H7 (cell line): Measurements from ENCODE around the gene MBD6. TPM values are rescaled to one million over a fixed set of nuclear protein-coding genes. Genes with fewer than 3 reads are reported as not detected.
A peak's percentile ranks its signal among the peaks of the same experiment; 100 is the strongest.

Experiments used
- DNase-seq: peaks from one replicate; pipeline ENCODE4 v3.0.0; 2012
- H3K27me3 ChIP-seq: 2 replicates; pipeline ENCODE4 v1.6.0; 2011; ENCODE audit warnings: mild to moderate bottlenecking, low read length; ENCODE audit not compliant: control insufficient read depth, insufficient read depth
- H3K36me3 ChIP-seq: replicated peaks from 2 replicates; pipeline ENCODE4 v1.5.1; 2011; ENCODE audit warnings: low read length; ENCODE audit not compliant: control insufficient read depth, insufficient read depth
- H3K4me3 ChIP-seq: 2 replicates; pipeline ENCODE4 v1.5.1; 2011; ENCODE audit warnings: low read depth, mild to moderate bottlenecking, control low read depth, low read length, moderate library complexity; ENCODE audit not compliant: insufficient read depth
- total RNA-seq: library from RNA; depleted of rRNA; stranded (reverse); fragments of >200 nt; shearing (Covaris generic); gene quantifications from 2 replicates; pipeline ENCODE4 v1.2.3, GENCODE V29; 2014

MBD6 gene
- total RNA-seq, 1 experiment from 2014 or later: 3.8 TPM

- Histone ChIP-seq H3K36me3 (peaks cover 22% of the 10 kb centered on the region), H3K4me3 (no peak overlapping the region), H3K27me3 (no peaks in the 10 kb centered on the region)
- DNase-seq: no peak
Measured at GRCh38 chr12:57526477-57527126, 4.0 kb downstream of the MBD6 start.

DNA sequence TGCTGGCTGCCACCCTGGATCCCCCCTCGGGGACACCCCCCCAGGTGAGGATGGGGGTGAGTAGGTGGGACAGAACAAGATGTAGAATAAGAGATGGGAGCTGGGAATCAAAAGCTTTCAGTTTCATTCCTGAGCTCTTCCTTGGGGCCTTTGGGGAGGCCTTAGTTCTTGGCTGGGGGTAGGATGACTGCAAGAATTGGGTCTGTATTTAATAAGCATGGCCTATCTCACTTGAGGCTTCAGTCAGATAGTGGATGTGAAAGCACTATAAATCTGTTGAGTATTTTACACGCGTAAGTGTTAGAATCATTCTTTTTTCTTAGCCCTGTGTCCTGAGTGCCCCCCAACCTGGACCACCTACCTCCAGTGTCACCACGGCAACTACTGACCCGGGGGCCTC is 4.6 kb downstream of the MBD6 start:
- H3K4me3 ChIP-seq: no peak overlapping the region
- no peaks in the 10 kb centered on the region for H3K27me3 ChIP-seq
- H3K36me3 ChIP-seq: peaks cover 28% of the 10 kb centered on the region
- no peak for DNase-seq

DNA sequence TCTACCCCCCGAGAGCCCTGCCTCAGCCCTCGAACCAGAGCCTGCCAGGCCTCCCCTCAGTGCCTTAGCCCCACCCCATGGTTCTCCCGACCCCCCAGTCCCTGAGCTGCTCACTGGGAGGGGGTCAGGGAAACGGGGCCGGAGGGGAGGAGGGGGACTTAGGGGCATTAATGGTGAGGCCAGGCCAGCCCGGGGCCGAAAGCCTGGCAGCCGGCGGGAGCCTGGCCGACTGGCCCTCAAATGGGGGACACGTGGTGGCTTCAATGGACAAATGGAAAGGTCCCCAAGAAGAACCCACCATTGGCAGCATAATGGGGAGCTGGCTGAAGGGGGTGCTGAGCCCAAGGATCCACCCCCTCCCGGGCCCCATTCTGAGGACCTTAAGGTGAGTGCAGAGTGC is 5.6 kb downstream of the MBD6 start:
- Histone ChIP-seq H3K4me3 (no peak overlapping the region), H3K36me3 (peaks cover 37% of the 10 kb centered on the region), H3K27me3 (no peaks in the 10 kb centered on the region)
- peak; percentile 49 for DNase-seq

GRCh38 chr12:57528831-57529555 is 6.4 kb downstream of the MBD6 start:
- Histone ChIP-seq H3K36me3 (peaks cover 41% of the 10 kb centered on the region), H3K27me3 (no peaks in the 10 kb centered on the region), H3K4me3 (no peak overlapping the region)
- peak; percentile 36 for DNase-seq

GRCh38 chr12:57529831-57530230 is 7.2 kb downstream of the MBD6 start:
- Histone ChIP-seq H3K4me3 (no peak overlapping the region), H3K27me3 (no peaks in the 10 kb centered on the region), H3K36me3 (peaks cover 41% of the 10 kb centered on the region)
- no peak for DNase-seq

DNA sequence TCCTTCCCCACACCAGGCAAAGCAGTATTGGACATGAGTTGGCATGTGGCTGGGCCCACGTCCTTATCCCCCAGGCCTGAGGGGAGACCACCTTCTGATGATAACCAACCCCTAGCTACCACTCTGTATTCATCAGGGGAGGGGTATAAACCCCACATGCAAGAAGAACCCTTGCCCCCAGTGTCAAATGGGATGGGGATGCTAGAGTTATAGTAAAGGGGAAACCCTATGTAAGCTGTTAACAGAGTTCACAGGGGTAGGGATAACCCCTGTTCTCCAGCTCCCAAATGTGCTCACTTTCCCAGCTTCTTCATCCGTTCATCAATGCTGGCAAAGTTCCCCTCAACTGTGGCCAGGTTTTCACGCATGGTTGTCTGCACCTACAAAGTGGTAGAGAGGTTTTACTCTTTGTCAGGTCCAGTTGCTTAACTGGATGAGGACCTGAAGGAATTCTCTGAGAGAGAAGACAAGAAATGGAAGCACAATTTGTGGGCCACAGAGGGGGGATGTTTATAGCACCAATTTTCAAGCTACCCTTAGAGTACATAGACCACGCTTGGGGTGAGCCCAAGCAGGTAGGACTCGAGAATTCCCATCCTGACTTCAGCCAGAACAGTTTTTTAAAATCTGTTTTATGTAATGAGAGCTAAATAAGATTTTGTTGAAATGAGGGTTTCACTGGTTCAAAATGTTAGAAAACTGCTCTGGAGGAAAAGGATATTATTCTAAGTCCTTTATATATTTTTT is 7.9 kb downstream of the MBD6 start:
- Histone ChIP-seq H3K27me3 (no peaks in the 10 kb centered on the region), H3K36me3 (peaks cover 46% of the 10 kb centered on the region), H3K4me3 (no peak overlapping the region)
- DNase-seq: no peak

GRCh38 chr12:57531836-57532235 is 9.2 kb downstream of the MBD6 start:
- H3K4me3 ChIP-seq: no peak overlapping the region
- no peaks in the 10 kb centered on the region for H3K27me3 ChIP-seq
- DNase-seq: no peak
- H3K36me3 ChIP-seq: peaks cover 45% of the 10 kb centered on the region

GRCh38 chr12:57533108-57533507 is 10.5 kb downstream of the MBD6 start:
- no peaks in the 10 kb centered on the region for H3K27me3 ChIP-seq
- H3K4me3 ChIP-seq: no peak overlapping the region
- peaks cover 45% of the 10 kb centered on the region for H3K36me3 ChIP-seq
- DNase-seq: no peak

DNA sequence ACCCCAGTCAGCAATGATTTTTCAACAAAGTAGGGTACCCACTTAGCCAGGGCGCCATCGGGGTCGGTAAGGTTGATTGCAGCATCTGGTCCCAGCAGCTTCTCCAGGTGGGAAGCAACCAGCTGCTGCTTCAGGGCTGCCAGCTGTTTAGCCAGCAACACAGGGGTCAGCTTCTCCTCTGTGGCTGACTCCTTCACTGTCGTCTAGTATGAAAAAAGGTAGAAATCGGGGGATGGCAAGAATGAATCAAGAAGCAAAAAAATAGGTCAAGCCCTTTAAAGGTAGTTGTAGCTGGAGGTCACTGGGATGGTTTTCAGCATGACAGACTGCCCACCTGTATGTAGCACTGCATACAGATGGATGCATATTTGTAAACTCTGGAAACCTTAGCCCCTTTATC is 11.6 kb downstream of the MBD6 start:
- Histone ChIP-seq H3K27me3 (no peaks in the 10 kb centered on the region), H3K4me3 (no peak overlapping the region), H3K36me3 (peaks cover 45% of the 10 kb centered on the region)
- DNase-seq: no peak

GRCh38 chr12:57534991-57535543 is 12.4 kb downstream of the MBD6 start:
- Histone ChIP-seq H3K27me3 (no peaks in the 10 kb centered on the region), H3K36me3 (peaks cover 40% of the 10 kb centered on the region), H3K4me3 (no peak overlapping the region)
- DNase-seq: no peak

DNA sequence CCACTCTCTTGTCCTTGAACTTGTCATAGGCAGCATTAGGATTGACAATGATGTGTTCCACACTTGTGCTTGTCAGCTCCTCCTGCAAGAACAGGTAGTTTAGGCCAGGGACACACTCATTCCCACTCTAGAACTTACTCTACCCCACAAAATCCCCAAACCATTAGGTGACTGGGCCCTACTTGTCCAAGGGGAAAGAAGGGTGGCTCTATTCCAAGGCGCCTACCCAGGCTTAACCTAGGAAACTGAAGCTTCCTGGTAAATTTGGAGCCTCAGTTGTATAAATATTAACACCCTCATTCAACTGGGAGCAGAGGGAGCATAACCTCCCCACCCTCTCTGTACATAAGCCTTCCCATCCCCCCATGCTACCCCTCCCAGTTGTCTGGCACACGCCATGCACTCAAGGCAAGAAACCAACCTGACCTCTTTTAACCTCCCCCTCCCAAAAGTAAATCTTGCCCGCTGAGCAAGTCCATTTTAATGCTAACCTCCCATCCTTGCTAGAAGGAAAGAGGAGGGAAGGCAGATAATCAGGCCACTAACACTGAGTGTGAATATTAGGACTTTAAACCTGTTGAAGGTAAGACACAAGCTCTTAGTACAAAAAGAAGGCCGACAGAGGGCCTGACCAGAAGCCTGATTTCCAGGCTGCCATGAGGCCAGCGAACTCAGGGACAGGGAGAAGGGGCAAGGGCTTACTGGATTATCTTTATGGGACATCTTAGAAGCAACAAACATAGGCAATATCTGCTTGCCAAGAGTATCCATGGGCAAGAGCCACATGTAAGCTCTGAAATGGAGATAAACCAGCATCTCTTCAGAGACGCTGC is 13.4 kb downstream of the MBD6 start:
- Histone ChIP-seq H3K4me3 (no peak overlapping the region), H3K36me3 (peaks cover 34% of the 10 kb centered on the region), H3K27me3 (no peaks in the 10 kb centered on the region)
- peak; percentile 49 for DNase-seq

DNA sequence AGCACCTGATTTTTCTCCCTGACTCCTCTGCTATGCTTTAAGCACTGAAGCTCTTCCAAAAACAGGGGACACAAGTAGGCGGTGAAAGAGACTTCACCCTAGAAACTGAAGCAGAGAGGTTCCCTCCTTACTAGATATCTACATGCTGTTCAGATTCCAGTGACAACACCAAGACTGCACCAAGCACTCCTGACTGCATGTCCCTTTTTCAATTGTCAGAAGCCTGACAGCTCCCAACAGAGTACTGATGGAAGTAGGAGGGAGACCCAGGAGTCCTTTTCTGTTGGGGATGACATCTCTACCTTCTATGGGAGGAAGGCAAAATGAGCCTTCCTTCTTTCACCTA is 13.9 kb downstream of the MBD6 start:
- H3K4me3 ChIP-seq: no peak overlapping the region
- no peak for DNase-seq
- no peaks in the 10 kb centered on the region for H3K27me3 ChIP-seq
- H3K36me3 ChIP-seq: peaks cover 32% of the 10 kb centered on the region

- H3K36me3 ChIP-seq: peaks cover 10% of the 10 kb centered on the region
- H3K4me3 ChIP-seq: no peak overlapping the region
- no peak for DNase-seq
- no peaks in the 10 kb centered on the region for H3K27me3 ChIP-seq
Measured at GRCh38 chr12:57539134-57539768, 16.6 kb downstream of the MBD6 start.

DNA sequence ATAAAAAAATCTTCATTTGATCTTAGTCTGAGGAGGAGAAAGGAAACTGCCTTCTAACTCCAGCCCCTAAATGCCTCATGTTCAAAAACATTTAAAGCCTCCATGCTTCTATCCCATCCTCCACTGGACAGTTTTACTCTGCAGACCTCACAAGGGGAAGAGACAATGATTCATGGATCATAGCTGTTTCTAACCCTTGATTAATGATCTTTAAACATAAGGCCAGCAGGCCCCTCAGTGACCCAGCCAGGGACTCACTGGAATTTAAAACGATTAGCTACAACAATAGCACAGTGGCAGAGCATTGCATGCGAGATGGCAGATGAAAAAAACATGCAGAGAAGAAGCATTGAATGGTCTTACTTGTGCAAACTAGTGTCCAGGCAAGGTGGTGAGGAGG is 18.4 kb downstream of the MBD6 start:
- H3K36me3 ChIP-seq: peaks cover 3% of the 10 kb centered on the region
- H3K4me3 ChIP-seq: no peak overlapping the region
- H3K27me3 ChIP-seq: no peaks in the 10 kb centered on the region
- no peak for DNase-seq
